WTC11 (cell line): ENCODE results near the gene GOLGA8N. TPM values are rescaled to one million over a fixed set of nuclear protein-coding genes. Genes with fewer than 3 reads are reported as not detected.

Experiments used
- ATAC-seq: fragments of 200-7000 bp; cut with Tn5 transposase; 2 replicates; pipeline ENCODE4 v1.10.0; 2021; ENCODE audit warnings: mild to moderate bottlenecking, moderate library complexity
- CTCF ChIA-PET: fragments of 300-600 bp; sonication (Branson Sonifier 250); formaldehyde crosslinking; loops from one replicate; lab custom pipeline; 2021; ENCODE audit warnings: antibody characterized with exemption; lab: Charles Lee
- POLR2A ChIA-PET: fragments of 350-600 bp; sonication (Branson Sonifier 250); formaldehyde crosslinking; loops from one replicate; lab custom pipeline; 2021; ENCODE audit warnings: antibody characterized with exemption; lab: Charles Lee
- DNase-seq: peaks from one replicate; pipeline ENCODE4 v3.0.0; 2021; ENCODE audit warnings: low spot score
- H3K27ac Mint-ChIP-seq: 2 replicates; pipeline ENCODE4 v1.8.0; 2021; ENCODE audit warnings: mixed read lengths
- H3K27me3 Mint-ChIP-seq: 2 replicates; pipeline ENCODE4 v1.8.0; 2021; ENCODE audit warnings: low read depth, mild to moderate bottlenecking, moderate library complexity, mixed read lengths
- H3K36me3 Mint-ChIP-seq: 2 replicates; pipeline ENCODE4 v1.8.0; 2021; ENCODE audit warnings: mixed read lengths
- H3K4me1 Mint-ChIP-seq: 2 replicates; pipeline ENCODE4 v1.8.0; 2022; ENCODE audit warnings: mixed read lengths
- H3K4me3 Mint-ChIP-seq: 2 replicates; pipeline ENCODE4 v1.8.0; 2021; ENCODE audit warnings: mild to moderate bottlenecking, moderate library complexity, mixed read lengths
- H3K9me3 Mint-ChIP-seq: 2 replicates; pipeline ENCODE4 v1.8.0; 2021; ENCODE audit warnings: mixed read lengths
- ATF1 ChIP-seq: sonication (generic); formaldehyde crosslinking; IDR thresholded peaks from 2 replicates; pipeline ENCODE4 v1.8.1; 2023; ENCODE audit warnings: mild to moderate bottlenecking, moderate library complexity, missing genetic modification reagents
- ETV6 ChIP-seq: sonication (generic); formaldehyde crosslinking; IDR thresholded peaks from 2 replicates; pipeline ENCODE4 v1.8.1; 2022; ENCODE audit warnings: mild to moderate bottlenecking, missing genetic modification reagents
- FOXK1 ChIP-seq: sonication (generic); formaldehyde crosslinking; IDR thresholded peaks from 2 replicates; pipeline ENCODE4 v1.8.0; 2022; ENCODE audit warnings: mild to moderate bottlenecking, moderate library complexity, missing genetic modification reagents
- FOXP1 ChIP-seq: sonication (generic); formaldehyde crosslinking; IDR thresholded peaks from 2 replicates; pipeline ENCODE4 v1.8.0; 2022; ENCODE audit warnings: missing genetic modification reagents, mild to moderate bottlenecking, moderate library complexity, borderline replicate concordance
- KAT7 ChIP-seq: sonication (generic); formaldehyde crosslinking; IDR thresholded peaks from 2 replicates; pipeline ENCODE4 v1.8.1; 2023; ENCODE audit warnings: missing genetic modification reagents, mild to moderate bottlenecking, borderline replicate concordance
- MYBL2 ChIP-seq: sonication (generic); formaldehyde crosslinking; IDR thresholded peaks from 2 replicates; pipeline ENCODE4 v1.8.1; 2023; ENCODE audit warnings: mild to moderate bottlenecking, moderate library complexity, missing genetic modification reagents
- NFATC4 ChIP-seq: fragments of 250-450 bp; sonication (Bioruptor Pico); IDR thresholded peaks from 2 replicates; pipeline ENCODE4 v1.9.0; 2021; ENCODE audit warnings: mild to moderate bottlenecking
- NR1H2 ChIP-seq: sonication (generic); formaldehyde crosslinking; IDR thresholded peaks from 2 replicates; pipeline ENCODE4 v1.9.0; 2021; ENCODE audit warnings: mild to moderate bottlenecking, moderate library complexity, missing genetic modification reagents
- NR2C2 ChIP-seq: sonication (generic); formaldehyde crosslinking; IDR thresholded peaks from 2 replicates; pipeline ENCODE4 v1.8.0; 2022; ENCODE audit warnings: mild to moderate bottlenecking, missing genetic modification reagents
- NR3C1 ChIP-seq: sonication (generic); formaldehyde crosslinking; conservative IDR thresholded peaks from 2 replicates; pipeline ENCODE4 v1.8.1; 2023; ENCODE audit warnings: low read depth, mild to moderate bottlenecking, missing genetic modification reagents
- RELA ChIP-seq: sonication (generic); formaldehyde crosslinking; IDR thresholded peaks from 2 replicates; pipeline ENCODE4 v1.8.1; 2022; ENCODE audit warnings: missing genetic modification reagents, mild to moderate bottlenecking, borderline replicate concordance
- SP1 ChIP-seq: sonication (generic); formaldehyde crosslinking; conservative IDR thresholded peaks from 2 replicates; pipeline ENCODE4 v1.8.1; 2022; ENCODE audit warnings: missing genetic modification reagents
- TCF7 ChIP-seq: sonication (generic); formaldehyde crosslinking; IDR thresholded peaks from 2 replicates; pipeline ENCODE4 v1.8.0; 2022; ENCODE audit warnings: mild to moderate bottlenecking, low read depth, missing genetic modification reagents, moderate library complexity
- TEAD1 ChIP-seq: sonication (generic); formaldehyde crosslinking; IDR thresholded peaks from 2 replicates; pipeline ENCODE4 v1.8.0; 2022; ENCODE audit warnings: mild to moderate bottlenecking, missing genetic modification reagents
- ZNF121 ChIP-seq: sonication (generic); formaldehyde crosslinking; IDR thresholded peaks from 2 replicates; pipeline ENCODE4 v1.8.0; 2023; ENCODE audit warnings: missing genetic modification reagents
- ZNF263 ChIP-seq: sonication (generic); formaldehyde crosslinking; IDR thresholded peaks from 2 replicates; pipeline ENCODE4 v1.8.1; 2022; ENCODE audit warnings: low read depth, mild to moderate bottlenecking, moderate library complexity, missing genetic modification reagents
- total RNA-seq: library from RNA; stranded (reverse); gene quantifications from 3 replicates; pipeline ENCODE4 v1.2.3, GENCODE V29; 2021
- TF ChIP-seq, protein P1 (sequence below): fragments of 250-450 bp; sonication (Bioruptor Pico); IDR thresholded peaks from 2 replicates; pipeline ENCODE4 v1.8.0; 2021; ENCODE audit warnings: mild to moderate bottlenecking
- TF ChIP-seq, protein P2 (sequence below): fragments of 250-450 bp; sonication (Bioruptor Pico); IDR thresholded peaks from 2 replicates; pipeline ENCODE4 v1.9.0; 2021; ENCODE audit warnings: mild to moderate bottlenecking, borderline replicate concordance
- TF ChIP-seq, protein P3 (sequence below): fragments of 250-450 bp; sonication (Bioruptor Pico); IDR thresholded peaks from 2 replicates; pipeline ENCODE4 v1.9.0; 2021; ENCODE audit warnings: mild to moderate bottlenecking
- TF ChIP-seq, protein P4 (sequence below): sonication (generic); formaldehyde crosslinking; IDR thresholded peaks from 2 replicates; pipeline ENCODE4 v1.8.1; 2023; ENCODE audit warnings: mild to moderate bottlenecking, moderate library complexity, missing genetic modification reagents
- TF ChIP-seq, protein P5 (sequence below): sonication (generic); formaldehyde crosslinking; IDR thresholded peaks from 2 replicates; pipeline ENCODE4 v1.8.1; 2022; ENCODE audit warnings: low read depth, mild to moderate bottlenecking, moderate library complexity, missing genetic modification reagents, borderline replicate concordance

GOLGA8N gene
- total RNA-seq, 1 experiment from 2014 or later: 1.1 TPM

DNA sequence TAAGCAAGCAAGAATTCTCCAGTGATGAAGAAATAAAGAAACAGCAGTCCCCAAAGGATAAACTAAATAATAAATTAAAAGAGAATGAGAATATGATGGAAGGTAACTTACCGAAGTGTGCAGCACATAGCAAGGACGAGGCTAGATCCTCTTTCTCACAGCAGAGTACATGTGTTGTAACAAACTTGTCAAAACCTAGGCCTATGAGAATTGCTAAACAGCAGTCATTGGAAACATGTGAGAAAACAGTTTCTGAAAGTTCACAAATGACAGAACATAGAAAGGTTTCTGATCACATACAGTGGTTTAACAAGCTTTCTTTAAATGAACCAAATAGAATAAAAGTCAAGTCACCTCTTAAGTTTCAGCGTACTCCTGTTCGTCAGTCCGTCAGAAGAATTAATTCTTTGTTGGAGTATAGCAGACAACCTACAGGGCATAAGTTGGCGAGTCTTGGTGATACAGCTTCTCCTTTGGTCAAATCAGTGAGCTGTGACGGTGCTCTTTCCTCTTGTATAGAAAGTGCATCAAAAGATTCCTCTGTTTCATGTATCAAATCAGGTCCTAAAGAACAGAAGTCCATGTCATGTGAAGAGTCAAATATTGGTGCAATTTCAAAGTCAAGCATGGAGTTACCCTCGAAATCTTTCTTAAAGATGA, 43.8 kb downstream of the GOLGA8N start (continued):
- no peak for TF ChIP-seq TEAD1 (CRISPR knock-in tag)
- no peak for TF ChIP-seq RELA (CRISPR knock-in tag)
- TF ChIP-seq, protein P1, sequence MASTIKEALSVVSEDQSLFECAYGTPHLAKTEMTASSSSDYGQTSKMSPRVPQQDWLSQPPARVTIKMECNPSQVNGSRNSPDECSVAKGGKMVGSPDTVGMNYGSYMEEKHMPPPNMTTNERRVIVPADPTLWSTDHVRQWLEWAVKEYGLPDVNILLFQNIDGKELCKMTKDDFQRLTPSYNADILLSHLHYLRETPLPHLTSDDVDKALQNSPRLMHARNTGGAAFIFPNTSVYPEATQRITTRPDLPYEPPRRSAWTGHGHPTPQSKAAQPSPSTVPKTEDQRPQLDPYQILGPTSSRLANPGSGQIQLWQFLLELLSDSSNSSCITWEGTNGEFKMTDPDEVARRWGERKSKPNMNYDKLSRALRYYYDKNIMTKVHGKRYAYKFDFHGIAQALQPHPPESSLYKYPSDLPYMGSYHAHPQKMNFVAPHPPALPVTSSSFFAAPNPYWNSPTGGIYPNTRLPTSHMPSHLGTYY (CRISPR knock-in tag): no peak
- no peak for TF ChIP-seq NR1H2 (CRISPR knock-in tag)
- no peak for TF ChIP-seq NR2C2 (CRISPR knock-in tag)
- TF ChIP-seq TCF7: no peak
- TF ChIP-seq ATF1 (CRISPR knock-in tag): no peak
- TF ChIP-seq ETV6: no peak
- no peak for TF ChIP-seq ZNF121 (CRISPR knock-in tag)

DNA sequence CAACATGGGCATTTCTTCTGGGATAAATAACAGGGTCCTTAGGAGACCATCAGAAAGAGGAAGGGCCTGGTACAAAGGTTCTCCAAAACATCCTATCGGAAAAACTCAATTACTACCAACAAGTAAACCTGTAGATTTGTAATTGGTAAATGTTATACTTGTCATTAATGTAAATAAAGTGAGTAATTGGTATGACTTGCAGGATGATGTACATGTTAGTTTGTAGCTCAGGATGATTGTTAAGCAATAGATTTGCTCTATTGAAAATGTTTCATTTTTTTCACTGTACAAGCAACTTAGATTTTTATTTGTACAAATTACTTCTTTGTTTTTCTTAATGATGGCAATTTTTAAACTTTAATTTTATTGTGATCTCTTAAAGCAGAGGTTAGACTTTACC, 44.4 kb downstream of the GOLGA8N start:
- no peaks in the 10 kb centered on the region for H3K9me3 Mint-ChIP-seq
- no peak overlapping the region for H3K27ac Mint-ChIP-seq
- CTCF ChIA-PET: no interaction called here
- POLR2A ChIA-PET: no interaction called here
- peaks cover 13% of the 10 kb centered on the region for H3K4me1 Mint-ChIP-seq
- no peak for DNase-seq
- H3K36me3 Mint-ChIP-seq: peaks cover 53% of the 10 kb centered on the region
- H3K4me3 Mint-ChIP-seq: no peak overlapping the region
- ATAC-seq: no peak
- TF ChIP-seq NR1H2 (CRISPR knock-in tag): no peak
- H3K27me3 Mint-ChIP-seq: no peaks in the 10 kb centered on the region

DNA sequence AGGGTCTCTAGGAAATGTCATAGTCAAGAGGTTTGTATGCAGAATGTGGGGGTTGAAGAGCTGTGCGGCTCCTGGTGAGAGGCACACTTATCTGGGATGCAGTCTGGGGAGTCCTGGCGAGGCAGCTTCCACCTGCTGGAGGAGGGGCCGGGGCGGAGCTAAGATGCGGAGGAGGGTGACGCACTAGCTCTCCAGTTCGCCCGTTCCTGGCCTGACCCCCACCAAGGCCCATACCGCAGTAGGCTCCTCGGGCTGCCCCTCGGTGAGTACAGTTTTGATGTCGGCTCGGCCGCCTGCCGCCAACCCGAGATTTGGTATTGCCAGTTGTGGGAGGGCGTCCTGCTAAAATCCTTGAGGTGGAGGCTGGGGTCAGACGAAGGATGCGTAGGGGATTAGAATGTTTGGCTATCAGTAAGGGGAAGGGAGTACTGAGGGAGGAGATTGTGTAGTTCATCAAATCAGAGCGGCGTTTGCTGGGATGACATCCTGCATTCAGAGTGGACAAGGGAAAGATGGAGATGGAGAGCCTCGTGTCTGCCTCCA, 48.3 kb downstream of the GOLGA8N start, which contains the start of gene SCG5:
SCG5 (plus strand) TSS at position 194 of the 543 bp plus-strand sequence. CDS start 1,883 bp downstream, outside the sequence.
- CTCF ChIA-PET: interaction anchor here (1.2 to 1.8 kb wide), 3 partner anchors 9 to 352 kb away, joined by 4 to 14 read pairs (median 5); no protein-coding TSS in a partner anchor
- Mint-ChIP-seq H3K27ac (peak within 1 kb of the TSS; percentile 96), H3K4me1 (peaks cover 40% of the 10 kb centered on the region), H3K36me3 (peaks cover 25% of the 10 kb centered on the region), H3K27me3 (no peaks in the 10 kb centered on the region), H3K4me3 (peak within 1 kb of the TSS; percentile 89), H3K9me3 (no peaks in the 10 kb centered on the region)
- POLR2A ChIA-PET: interaction anchor here (0.6 to 1.3 kb wide), 3 partner anchors 27 to 675 kb away, joined by 3 to 5 read pairs (median 4); no protein-coding TSS in a partner anchor
- DNase-seq (peak; percentile 90), ATAC-seq (peak; percentile 99)
- TF ChIP-seq, protein P2, sequence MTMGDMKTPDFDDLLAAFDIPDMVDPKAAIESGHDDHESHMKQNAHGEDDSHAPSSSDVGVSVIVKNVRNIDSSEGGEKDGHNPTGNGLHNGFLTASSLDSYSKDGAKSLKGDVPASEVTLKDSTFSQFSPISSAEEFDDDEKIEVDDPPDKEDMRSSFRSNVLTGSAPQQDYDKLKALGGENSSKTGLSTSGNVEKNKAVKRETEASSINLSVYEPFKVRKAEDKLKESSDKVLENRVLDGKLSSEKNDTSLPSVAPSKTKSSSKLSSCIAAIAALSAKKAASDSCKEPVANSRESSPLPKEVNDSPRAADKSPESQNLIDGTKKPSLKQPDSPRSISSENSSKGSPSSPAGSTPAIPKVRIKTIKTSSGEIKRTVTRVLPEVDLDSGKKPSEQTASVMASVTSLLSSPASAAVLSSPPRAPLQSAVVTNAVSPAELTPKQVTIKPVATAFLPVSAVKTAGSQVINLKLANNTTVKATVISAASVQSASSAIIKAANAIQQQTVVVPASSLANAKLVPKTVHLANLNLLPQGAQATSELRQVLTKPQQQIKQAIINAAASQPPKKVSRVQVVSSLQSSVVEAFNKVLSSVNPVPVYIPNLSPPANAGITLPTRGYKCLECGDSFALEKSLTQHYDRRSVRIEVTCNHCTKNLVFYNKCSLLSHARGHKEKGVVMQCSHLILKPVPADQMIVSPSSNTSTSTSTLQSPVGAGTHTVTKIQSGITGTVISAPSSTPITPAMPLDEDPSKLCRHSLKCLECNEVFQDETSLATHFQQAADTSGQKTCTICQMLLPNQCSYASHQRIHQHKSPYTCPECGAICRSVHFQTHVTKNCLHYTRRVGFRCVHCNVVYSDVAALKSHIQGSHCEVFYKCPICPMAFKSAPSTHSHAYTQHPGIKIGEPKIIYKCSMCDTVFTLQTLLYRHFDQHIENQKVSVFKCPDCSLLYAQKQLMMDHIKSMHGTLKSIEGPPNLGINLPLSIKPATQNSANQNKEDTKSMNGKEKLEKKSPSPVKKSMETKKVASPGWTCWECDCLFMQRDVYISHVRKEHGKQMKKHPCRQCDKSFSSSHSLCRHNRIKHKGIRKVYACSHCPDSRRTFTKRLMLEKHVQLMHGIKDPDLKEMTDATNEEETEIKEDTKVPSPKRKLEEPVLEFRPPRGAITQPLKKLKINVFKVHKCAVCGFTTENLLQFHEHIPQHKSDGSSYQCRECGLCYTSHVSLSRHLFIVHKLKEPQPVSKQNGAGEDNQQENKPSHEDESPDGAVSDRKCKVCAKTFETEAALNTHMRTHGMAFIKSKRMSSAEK (CRISPR knock-in tag): 0 out of 2 replicates have a peak, but pooled peaks have one; percentile 33
- TF ChIP-seq ZNF263 (CRISPR knock-in tag) (no peak), NFATC4 (0 out of 2 replicates have a peak, but pooled peaks have one; percentile 37), KAT7 (CRISPR knock-in tag) (no peak), FOXK1 (no peak), NR3C1 (CRISPR knock-in tag) (no peak), MYBL2 (CRISPR knock-in tag) (0 out of 2 replicates have a peak, but pooled peaks have one; percentile 50), FOXP1 (CRISPR knock-in tag) (peak; percentile 69), SP1 (CRISPR knock-in tag) (peak; percentile 66; the same call in 1 of the 2 replicates)
- TF ChIP-seq, protein P3, sequence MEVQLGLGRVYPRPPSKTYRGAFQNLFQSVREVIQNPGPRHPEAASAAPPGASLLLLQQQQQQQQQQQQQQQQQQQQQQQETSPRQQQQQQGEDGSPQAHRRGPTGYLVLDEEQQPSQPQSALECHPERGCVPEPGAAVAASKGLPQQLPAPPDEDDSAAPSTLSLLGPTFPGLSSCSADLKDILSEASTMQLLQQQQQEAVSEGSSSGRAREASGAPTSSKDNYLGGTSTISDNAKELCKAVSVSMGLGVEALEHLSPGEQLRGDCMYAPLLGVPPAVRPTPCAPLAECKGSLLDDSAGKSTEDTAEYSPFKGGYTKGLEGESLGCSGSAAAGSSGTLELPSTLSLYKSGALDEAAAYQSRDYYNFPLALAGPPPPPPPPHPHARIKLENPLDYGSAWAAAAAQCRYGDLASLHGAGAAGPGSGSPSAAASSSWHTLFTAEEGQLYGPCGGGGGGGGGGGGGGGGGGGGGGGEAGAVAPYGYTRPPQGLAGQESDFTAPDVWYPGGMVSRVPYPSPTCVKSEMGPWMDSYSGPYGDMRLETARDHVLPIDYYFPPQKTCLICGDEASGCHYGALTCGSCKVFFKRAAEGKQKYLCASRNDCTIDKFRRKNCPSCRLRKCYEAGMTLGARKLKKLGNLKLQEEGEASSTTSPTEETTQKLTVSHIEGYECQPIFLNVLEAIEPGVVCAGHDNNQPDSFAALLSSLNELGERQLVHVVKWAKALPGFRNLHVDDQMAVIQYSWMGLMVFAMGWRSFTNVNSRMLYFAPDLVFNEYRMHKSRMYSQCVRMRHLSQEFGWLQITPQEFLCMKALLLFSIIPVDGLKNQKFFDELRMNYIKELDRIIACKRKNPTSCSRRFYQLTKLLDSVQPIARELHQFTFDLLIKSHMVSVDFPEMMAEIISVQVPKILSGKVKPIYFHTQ: peak; percentile 36; the same call in 1 of the 2 replicates
- TF ChIP-seq, protein P4, sequence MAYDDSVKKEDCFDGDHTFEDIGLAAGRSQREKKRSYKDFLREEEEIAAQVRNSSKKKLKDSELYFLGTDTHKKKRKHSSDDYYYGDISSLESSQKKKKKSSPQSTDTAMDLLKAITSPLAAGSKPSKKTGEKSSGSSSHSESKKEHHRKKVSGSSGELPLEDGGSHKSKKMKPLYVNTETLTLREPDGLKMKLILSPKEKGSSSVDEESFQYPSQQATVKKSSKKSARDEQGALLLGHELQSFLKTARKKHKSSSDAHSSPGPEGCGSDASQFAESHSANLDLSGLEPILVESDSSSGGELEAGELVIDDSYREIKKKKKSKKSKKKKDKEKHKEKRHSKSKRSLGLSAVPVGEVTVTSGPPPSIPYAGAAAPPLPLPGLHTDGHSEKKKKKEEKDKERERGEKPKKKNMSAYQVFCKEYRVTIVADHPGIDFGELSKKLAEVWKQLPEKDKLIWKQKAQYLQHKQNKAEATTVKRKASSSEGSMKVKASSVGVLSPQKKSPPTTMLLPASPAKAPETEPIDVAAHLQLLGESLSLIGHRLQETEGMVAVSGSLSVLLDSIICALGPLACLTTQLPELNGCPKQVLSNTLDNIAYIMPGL (CRISPR knock-in tag): 0 out of 2 replicates have a peak, but pooled peaks have one; percentile 49
- TF ChIP-seq, protein P5, sequence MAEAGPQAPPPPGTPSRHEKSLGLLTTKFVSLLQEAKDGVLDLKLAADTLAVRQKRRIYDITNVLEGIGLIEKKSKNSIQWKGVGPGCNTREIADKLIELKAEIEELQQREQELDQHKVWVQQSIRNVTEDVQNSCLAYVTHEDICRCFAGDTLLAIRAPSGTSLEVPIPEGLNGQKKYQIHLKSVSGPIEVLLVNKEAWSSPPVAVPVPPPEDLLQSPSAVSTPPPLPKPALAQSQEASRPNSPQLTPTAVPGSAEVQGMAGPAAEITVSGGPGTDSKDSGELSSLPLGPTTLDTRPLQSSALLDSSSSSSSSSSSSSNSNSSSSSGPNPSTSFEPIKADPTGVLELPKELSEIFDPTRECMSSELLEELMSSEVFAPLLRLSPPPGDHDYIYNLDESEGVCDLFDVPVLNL (CRISPR knock-in tag): no peak
